ENCODE data around the gene ADK.
"Not testable (repeated sequence)": the region's sequence is repeated elsewhere in the genome, so short reads cannot be mapped to it uniquely, and the experiment has no call there.

The ADK gene

DNA sequence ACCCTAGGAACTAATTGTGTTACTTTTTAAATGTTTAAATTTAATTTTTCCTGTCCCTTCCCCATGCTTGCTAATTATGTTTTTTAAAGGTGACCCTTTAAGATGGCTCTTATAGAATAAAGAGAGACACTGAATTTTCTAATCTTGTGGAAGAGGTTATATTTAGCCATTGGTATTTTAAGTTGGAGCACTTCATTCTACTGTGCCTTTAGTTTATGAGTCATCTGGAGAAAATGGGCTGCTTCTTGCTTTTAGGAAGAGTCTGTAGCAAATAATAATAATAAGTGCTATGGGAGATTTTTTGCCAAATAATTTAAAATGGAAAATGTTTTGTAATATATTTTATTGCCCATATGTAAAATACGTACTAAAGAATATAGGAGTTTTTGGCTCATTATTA lies 139.7 kb downstream of the ADK start:
- no peak for DNase-seq (ENCODE audit: low spot score in 2 of 2)
- no peak overlapping the region for H3K4me3 ChIP-seq
- in situ Hi-C loops (cut with MboI; ENCODE audit: low sequenced_read_pairs): no loop called here
- peaks cover 14% of the 10 kb centered on the region for H3K4me1 ChIP-seq
- H3K9me3 ChIP-seq: no peaks in the 10 kb centered on the region
- no peaks in the 10 kb centered on the region for H3K36me3 ChIP-seq (replicated peaks)
- no peaks in the 10 kb centered on the region for H3K27me3 ChIP-seq (ENCODE audit: low read depth)

DNA sequence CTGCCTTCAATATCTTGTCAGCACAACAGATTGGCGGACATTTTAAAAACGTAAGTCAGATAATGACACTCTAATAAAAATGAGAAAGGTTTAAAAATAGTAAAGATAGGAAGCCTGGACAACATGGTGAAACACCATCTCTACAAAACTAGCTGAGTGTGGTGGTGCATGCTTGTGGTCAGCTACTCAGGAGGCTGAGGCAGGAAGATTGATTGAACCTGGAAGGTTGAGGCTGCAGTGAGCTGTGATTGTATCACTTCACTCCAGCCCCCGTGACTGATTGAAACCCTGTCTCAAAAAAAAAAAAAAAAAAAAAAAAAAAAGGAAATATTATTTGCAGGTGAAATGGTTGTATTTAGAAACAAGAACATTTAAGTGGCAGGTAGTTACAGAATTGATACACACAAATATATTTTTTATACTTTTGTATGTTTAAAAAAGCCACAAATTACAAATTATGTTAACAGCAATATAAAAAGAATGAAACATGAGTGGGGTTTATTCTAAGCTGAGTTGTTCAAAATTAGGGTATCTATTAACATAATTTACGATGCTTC lies 141.9 kb downstream of the ADK start:
- H3K27me3 ChIP-seq (ENCODE audit: low read depth): no peaks in the 10 kb centered on the region
- H3K4me3 ChIP-seq: no peak overlapping the region
- no peak for DNase-seq (ENCODE audit: low spot score in 2 of 2)
- H3K36me3 ChIP-seq (replicated peaks): no peaks in the 10 kb centered on the region
- in situ Hi-C loops (cut with MboI; ENCODE audit: low sequenced_read_pairs): no loop called here
- no peaks in the 10 kb centered on the region for H3K9me3 ChIP-seq
- peaks cover 14% of the 10 kb centered on the region for H3K4me1 ChIP-seq

DNA sequence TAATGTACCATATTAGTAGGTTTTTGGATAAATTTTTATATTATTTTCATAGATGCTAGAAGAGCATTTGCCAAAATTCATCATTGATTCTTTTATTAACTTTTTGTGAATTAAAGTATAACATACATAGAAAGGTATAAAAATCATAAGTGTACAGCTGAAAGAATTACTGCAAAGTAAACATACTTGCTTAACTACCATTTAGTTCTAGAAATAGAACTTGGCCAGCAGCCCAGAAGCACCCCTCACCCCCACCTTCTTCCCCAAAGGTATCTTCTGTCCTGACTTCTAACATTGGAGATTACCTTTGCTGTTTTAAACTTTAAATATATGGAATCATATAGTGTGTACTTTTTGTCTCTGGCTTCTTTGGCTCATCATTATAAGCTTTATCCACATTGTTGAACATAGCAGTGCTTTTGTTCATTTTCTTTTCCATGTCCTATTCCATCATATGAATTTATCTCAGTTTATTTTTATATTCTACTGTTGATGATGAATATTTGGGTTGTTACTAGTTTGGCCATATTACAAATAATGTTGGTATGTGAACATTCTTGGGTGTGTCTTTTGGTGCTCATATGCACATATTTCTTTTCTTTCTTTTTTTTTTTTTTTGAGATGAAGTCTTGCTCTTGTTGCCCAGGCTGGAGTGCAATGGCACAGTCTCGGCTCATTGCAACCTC lies 142.8 kb downstream of the ADK start:
- no peak for DNase-seq (ENCODE audit: low spot score in 2 of 2)
- Histone ChIP-seq H3K4me3 (no peak overlapping the region), H3K36me3 (replicated peaks) (no peaks in the 10 kb centered on the region), H3K9me3 (no peaks in the 10 kb centered on the region), H3K27me3 (ENCODE audit: low read depth) (no peaks in the 10 kb centered on the region), H3K4me1 (peaks cover 14% of the 10 kb centered on the region)
- in situ Hi-C loops (cut with MboI; ENCODE audit: low sequenced_read_pairs): no loop called here

DNA sequence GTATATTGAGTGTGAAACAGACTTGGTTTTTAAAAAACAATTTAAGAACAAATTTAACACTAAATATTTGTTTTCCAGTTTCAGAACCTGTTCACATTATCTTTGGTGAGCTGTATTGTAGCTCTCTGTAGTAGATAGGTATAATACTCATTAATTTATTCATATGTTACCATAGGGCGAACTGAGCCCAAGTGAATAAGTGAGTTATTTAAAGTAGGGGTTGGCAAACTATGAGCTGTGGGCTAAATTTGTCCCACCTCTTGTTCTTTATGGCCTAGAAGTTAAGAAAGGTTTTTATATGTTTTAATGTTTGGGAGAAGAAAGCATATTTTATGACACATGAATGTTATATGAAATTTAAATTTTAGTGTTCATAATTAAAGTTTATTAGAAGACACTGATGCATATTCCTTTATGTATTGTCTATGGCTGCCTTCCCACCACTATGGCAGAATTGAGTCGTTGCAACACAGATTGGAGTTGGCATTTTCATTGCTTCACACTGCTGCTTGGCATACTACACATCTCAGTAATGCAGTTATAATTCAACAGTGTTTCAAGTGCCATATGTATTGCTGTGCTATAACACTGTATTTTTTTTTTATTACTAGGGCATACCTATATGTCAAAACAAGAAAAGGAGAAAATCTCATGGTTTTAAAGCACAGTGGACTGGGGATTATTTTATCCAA lies 146.5 kb downstream of the ADK start:
- in situ Hi-C loops (cut with MboI; ENCODE audit: low sequenced_read_pairs): no loop called here

DNA sequence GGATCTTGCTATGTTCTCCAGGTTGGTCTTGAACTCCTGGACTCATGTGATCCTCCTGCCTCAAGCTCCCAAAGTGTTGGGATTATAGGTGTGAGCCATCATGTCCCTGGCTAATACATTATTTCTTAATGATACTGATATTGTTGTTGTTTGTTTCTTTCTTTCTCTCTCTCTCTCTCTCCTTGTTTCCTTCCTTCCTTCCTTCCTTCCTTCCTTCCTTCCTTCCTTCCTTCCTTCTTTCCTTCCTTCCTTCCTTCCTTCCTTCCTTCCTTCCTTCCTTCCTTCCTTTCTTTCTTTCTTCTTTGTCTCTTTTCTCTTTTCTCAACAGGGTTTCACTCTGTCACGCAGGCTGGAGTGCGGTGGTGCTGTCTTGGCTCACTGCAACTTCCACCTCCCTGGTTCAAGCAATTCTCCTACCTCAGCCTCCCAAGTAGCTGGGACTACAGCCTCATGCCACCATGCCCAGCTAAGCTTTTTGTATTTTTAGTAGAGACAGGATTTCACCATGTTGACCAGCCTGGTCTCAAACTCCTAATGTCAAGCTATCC lies 149.1 kb downstream of the ADK start:
- H3K27me3 ChIP-seq (ENCODE audit: low read depth); H3K9me3 ChIP-seq; DNase-seq (ENCODE audit: low spot score in 2 of 2); H3K36me3 ChIP-seq (replicated peaks); H3K4me3 ChIP-seq; in situ Hi-C loops (cut with MboI; ENCODE audit: low sequenced_read_pairs): not testable (repeated sequence)
- H3K4me1 ChIP-seq: peaks cover 22% of the 10 kb centered on the region

More for the DNA sequence above, 146.5 kb downstream of the ADK start:
- Histone ChIP-seq H3K4me3 (no peak overlapping the region), H3K4me1 (peaks cover 8% of the 10 kb centered on the region; the same call in 1 of the 2 replicates), H3K27me3 (ENCODE audit: low read depth) (no peaks in the 10 kb centered on the region), H3K36me3 (replicated peaks) (no peaks in the 10 kb centered on the region), H3K9me3 (no peaks in the 10 kb centered on the region)
- no peak for DNase-seq (ENCODE audit: low spot score in 2 of 2)

DNA sequence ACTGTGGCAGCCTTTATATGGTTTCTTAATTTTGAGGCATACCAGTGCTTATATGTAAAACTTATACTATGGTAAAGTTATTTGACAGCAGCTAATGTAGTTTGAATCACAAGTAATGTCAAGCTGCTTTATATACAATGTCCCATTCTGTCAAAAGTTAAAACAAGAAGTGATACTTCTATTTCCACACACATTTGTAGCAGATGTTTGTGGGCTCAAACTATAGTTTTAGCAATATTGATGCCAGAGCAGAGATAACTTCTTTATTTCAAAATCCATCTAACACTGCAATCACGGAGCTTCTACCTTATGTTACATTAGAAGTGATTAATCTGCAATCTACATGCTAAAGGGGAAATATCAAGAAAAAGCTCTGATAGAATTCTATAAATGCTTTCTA lies 149.6 kb downstream of the ADK start:
- Histone ChIP-seq H3K4me1 (peaks cover 25% of the 10 kb centered on the region), H3K9me3 (no peaks in the 10 kb centered on the region), H3K4me3 (no peak overlapping the region), H3K27me3 (ENCODE audit: low read depth) (no peaks in the 10 kb centered on the region), H3K36me3 (replicated peaks) (no peaks in the 10 kb centered on the region)
- in situ Hi-C loops (cut with MboI; ENCODE audit: low sequenced_read_pairs): no loop called here
- no peak for DNase-seq (ENCODE audit: low spot score in 2 of 2)

DNA sequence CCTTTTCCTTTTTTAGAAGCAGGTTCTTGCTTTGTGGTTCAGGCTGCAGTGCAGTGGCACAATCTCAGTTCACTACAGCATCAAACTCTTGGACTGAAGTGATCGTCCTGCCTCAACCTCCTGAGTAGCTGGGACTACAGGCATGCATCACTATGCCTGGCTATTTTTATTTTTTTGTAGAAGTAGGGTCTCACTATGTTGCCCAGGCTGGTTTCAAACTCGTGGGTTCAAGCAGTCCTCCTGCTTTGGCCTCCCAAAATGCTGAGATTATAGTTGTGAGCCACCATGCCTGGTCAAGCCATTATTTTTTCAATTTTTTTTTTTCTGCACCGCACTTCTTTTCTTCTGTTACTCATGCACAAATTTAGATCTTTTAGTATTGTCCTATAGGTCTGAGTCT lies 154.7 kb downstream of the ADK start:
- Histone ChIP-seq H3K4me1 (peaks cover 47% of the 10 kb centered on the region), H3K36me3 (replicated peaks) (no peaks in the 10 kb centered on the region), H3K4me3 (no peak overlapping the region), H3K9me3 (no peaks in the 10 kb centered on the region), H3K27me3 (ENCODE audit: low read depth) (no peaks in the 10 kb centered on the region)
- no peak for DNase-seq (ENCODE audit: low spot score in 2 of 2)
- in situ Hi-C loops (cut with MboI; ENCODE audit: low sequenced_read_pairs): no loop called here

DNA sequence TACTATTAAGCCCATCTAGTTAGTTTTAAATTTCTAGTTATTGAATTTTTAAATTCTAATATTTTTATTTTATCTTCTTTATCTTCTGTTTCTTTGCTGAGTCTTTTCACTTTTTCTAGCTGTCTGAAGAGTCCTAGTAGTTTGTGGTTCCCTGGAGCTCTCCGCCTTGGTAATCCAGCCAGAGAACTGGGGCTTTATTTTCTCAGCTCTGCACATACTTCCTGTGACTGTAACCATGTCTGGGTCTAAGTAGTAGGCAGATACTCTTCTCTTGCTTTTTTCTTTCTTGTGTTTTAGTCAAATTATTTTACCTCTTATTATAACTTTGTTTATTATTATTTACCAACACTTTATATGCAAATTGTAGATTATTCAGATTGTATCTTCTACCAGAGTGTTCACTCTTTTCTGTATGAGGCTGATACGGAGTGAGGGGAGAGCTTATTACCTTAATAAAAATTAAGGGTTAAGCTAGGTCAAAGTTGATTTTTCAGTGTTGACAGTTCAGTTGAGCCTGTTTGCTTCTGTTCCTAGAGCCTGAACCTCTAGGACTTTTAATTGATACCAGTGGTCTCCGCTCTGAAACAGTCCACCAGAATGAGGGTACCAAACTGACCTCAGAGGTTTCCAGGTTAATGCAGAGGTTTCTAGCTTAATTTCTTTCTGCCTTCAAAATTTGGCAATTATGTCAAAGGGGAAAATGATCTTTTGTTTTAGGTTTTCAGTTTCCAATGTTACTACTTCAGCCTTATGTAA lies 155.4 kb downstream of the ADK start:
- in situ Hi-C loops (cut with MboI; ENCODE audit: low sequenced_read_pairs): no loop called here
- no peak for DNase-seq (ENCODE audit: low spot score in 2 of 2)
- Histone ChIP-seq H3K4me3 (no peak overlapping the region), H3K9me3 (no peaks in the 10 kb centered on the region), H3K36me3 (replicated peaks) (no peaks in the 10 kb centered on the region), H3K27me3 (ENCODE audit: low read depth) (no peaks in the 10 kb centered on the region), H3K4me1 (peaks cover 53% of the 10 kb centered on the region)

DNA sequence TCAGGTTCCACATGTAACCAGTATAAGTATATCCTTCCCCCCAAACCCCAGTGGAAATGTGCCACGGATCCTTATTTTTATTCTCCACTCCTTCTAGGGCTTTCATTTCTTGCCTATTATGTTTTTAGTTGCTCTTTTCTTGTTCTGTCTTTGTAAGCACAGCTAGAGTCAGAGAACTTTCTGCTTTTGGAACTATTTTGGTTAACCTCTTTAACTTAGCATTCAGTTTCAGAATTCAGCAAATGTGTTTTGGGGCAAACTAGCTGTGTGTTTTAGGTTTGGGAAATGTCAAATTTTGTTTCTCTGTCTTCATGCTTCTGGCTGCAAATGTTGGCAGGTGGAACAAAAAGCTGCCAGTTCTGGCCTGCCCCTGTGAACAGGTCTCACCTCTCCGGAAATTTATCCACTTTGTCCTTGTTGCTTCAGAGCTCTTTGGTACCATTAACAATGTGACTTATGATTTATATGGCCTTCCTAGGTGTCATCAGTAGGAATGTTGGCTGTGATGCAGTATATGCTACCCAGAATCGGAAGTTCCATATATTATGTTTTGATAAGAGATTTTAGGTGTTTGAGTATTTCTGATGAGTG lies 156.1 kb downstream of the ADK start:
- Histone ChIP-seq H3K36me3 (replicated peaks) (no peaks in the 10 kb centered on the region), H3K9me3 (no peaks in the 10 kb centered on the region), H3K4me3 (no peak overlapping the region), H3K4me1 (peaks cover 56% of the 10 kb centered on the region), H3K27me3 (ENCODE audit: low read depth) (no peaks in the 10 kb centered on the region)
- DNase-seq (ENCODE audit: low spot score in 2 of 2): no peak
- in situ Hi-C loops (cut with MboI; ENCODE audit: low sequenced_read_pairs): no loop called here

DNA sequence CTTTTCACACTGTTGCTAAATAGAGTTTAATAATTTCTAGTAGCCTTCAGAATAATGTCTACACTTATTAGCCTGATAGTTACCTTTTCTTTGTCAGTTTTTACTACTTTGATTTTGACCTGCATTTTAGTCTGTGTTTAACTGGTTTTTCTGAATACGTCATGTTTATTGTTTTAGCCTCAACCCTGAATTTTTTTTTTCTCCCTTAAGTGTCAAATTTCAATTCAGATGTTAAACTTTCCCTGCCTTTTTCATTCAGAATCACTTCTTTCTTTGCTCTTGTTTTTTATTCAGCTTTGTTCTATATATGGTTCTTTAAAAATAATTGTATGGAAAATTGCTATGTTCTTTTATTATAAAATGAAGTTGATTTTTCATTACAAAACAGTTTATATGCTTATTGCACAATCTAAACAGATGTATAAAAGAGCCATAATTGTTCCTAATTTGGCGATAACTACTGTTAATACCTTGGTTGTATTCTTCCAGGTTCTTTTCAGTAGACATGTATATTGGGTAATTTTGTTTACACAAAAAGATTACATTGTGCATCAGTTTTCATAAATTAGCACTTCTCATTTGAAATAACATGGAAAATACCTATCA lies 159.7 kb downstream of the ADK start:
- peak in 1 of 2 experiments; percentile 86 for DNase-seq (ENCODE audit: low spot score in 2 of 2)
- in situ Hi-C loops (cut with MboI; ENCODE audit: low sequenced_read_pairs): no loop called here

DNA sequence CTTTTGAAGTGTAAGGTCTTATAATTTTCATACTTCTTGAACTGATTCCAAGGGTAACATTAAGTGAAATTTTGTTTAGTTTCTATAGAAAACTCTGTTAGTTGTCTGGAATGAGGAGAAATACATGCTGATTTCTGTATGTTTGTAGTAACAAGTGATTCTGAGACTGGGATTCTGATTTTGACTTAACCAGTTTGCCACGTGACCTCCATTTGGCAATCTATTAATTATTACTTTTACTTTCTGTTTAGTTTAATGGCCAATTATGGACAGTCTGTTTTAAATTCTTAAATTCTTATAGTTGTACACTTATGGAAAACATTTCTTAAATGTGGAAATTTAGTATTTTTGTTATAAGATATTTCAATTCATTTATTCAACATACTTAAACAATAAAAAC lies 163.1 kb downstream of the ADK start:
- no peaks in the 10 kb centered on the region for H3K27me3 ChIP-seq (ENCODE audit: low read depth)
- peaks cover 2% of the 10 kb centered on the region; the same call in 1 of the 2 replicates for H3K36me3 ChIP-seq (replicated peaks)
- no peaks in the 10 kb centered on the region for H3K9me3 ChIP-seq
- in situ Hi-C loops (cut with MboI; ENCODE audit: low sequenced_read_pairs): no loop called here
- H3K4me3 ChIP-seq: no peak overlapping the region
- no peak for DNase-seq (ENCODE audit: low spot score in 2 of 2)
- peaks cover 21% of the 10 kb centered on the region for H3K4me1 ChIP-seq

More for the DNA sequence above, 159.7 kb downstream of the ADK start:
- Histone ChIP-seq H3K4me3 (no peak overlapping the region), H3K27me3 (ENCODE audit: low read depth) (no peaks in the 10 kb centered on the region), H3K4me1 (peaks cover 31% of the 10 kb centered on the region), H3K36me3 (replicated peaks) (no peaks in the 10 kb centered on the region), H3K9me3 (no peaks in the 10 kb centered on the region)

DNA sequence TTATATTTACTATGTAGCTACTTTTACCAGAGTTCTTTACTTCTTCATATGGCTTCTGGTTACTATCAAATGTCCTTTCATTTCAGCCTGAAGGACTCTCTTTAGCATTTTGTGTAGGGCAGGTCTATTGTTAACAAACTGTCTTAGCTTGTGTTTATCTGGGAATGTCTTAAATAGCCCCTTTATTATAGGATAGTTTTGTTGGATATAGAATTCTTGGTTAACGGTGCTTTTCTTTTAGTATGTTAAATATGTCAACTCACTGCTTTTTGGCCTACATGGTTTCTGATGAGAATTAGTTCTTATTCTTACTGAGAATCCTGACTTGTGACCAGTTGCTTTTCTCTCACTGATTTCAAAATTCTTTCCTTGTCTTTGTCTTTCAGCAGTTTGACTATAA lies 169.0 kb downstream of the ADK start:
- no peak for DNase-seq (ENCODE audit: low spot score in 2 of 2)
- 0 out of 2 replicates have a peak, but pooled peaks cover 3% of the 10 kb centered on the region for H3K9me3 ChIP-seq
- in situ Hi-C loops (cut with MboI; ENCODE audit: low sequenced_read_pairs): no loop called here
- no peaks in the 10 kb centered on the region for H3K27me3 ChIP-seq (ENCODE audit: low read depth)
- no peak overlapping the region for H3K4me3 ChIP-seq
- H3K36me3 ChIP-seq (replicated peaks): peaks cover 2% of the 10 kb centered on the region; the same call in 1 of the 2 replicates
- H3K4me1 ChIP-seq: no peaks in the 10 kb centered on the region

DNA sequence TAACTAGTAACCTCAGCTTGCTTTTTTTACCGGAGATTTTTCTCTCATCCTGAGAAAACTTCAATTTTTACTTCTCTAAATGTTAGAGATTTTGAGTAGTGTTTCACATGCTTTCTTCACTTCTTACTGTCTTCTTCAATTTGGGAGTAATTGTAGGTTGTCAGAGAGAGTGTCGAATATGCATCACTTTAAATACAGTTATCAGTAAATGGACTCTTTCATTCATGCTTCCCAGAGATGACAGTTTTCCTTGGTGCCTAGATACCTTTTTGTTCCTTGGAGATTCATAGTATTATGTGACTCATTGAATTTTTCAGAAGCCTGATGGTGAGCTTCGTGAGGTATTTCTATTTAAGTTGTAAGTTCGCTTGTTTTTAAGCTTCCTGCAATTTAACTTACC lies 169.7 kb downstream of the ADK start:
- DNase-seq (ENCODE audit: low spot score in 2 of 2): no peak
- in situ Hi-C loops (cut with MboI; ENCODE audit: low sequenced_read_pairs): no loop called here
- H3K36me3 ChIP-seq (replicated peaks): peaks cover 2% of the 10 kb centered on the region; the same call in 1 of the 2 replicates
- H3K4me1 ChIP-seq: no peaks in the 10 kb centered on the region
- no peaks in the 10 kb centered on the region for H3K27me3 ChIP-seq (ENCODE audit: low read depth)
- H3K4me3 ChIP-seq: no peak overlapping the region
- H3K9me3 ChIP-seq: 0 out of 2 replicates have a peak, but pooled peaks cover 3% of the 10 kb centered on the region

Measured in HAP-1 (cell line).